COR-L47 (cell line): ENCODE results near the gene MYH7B.

Experiments used
- DNase-seq: peaks from one replicate; lab custom pipeline; 2025; lab: John Stamatoyannopoulos, UW

MYH7B gene

GRCh38 chr20:34945315-34946077 lies 10.2 kb upstream of the MYH7B start:
- no peak for DNase-seq

GRCh38 chr20:34946661-34947060 lies 9.0 kb upstream of the MYH7B start:
- DNase-seq = no peak

DNA sequence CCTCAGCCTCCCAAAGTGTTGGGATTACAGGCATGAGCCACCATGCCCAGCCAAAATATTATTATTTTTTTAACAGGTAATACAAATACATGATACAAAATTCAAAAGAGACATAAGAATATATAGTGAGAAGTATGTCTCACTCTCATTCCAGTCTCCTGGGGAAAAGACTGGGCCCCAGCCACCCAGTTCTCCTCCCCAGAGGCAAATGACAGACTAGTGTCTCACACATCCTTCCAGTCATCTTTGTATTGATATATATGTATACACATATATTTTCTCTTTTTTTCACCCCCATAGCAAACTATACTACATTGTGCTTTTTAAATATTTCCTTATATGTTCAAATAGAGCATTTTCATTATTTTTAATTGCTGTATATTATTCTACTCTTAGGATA lies 8.3 kb upstream of the MYH7B start:
- no peak for DNase-seq

- DNase-seq = no peak
These were observed 7.6 kb upstream of the MYH7B start for GRCh38 chr20:34948030-34948429.

DNA sequence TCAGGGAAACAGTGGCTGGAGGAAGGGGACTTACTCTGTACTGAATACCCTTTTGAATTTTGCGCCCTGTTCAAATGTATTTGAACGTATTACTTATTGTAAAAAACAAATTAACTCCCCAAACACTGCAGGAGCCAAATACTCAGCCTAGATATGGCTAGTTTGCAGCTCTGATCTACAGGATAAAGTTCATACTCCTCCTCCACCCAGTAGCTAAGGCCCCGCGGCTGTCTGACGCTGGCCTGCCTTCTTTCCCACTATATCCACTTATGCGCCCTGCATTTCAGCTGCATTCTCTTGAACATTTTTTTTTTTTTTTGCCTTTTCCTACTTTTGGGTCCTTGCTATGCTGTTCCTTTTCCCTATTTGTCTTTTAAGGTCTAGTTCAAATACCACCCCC lies 6.5 kb upstream of the MYH7B start:
- DNase-seq = no peak

DNA sequence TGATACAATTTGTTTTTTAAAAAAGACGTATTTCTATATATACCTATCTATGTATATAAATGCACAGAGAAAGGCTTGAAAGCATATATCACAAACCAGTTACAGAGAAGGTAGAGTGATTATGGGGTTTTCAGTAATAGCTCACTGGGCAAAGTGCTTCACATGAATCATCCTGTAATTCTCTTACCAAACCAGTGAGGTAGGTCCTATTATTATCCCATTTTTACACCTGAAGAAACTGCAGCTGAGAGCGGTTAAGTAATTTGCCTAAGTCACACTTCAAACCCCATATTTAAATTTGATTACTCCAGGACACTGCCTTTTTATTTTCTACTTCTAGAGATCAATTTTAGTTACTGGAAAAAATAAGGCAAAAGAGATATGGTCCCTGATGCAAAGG lies 4.4 kb upstream of the MYH7B start:
- no peak for DNase-seq

GRCh38 chr20:34951652-34952051 lies 4.0 kb upstream of the MYH7B start:
- peak; percentile 71 for DNase-seq

DNA sequence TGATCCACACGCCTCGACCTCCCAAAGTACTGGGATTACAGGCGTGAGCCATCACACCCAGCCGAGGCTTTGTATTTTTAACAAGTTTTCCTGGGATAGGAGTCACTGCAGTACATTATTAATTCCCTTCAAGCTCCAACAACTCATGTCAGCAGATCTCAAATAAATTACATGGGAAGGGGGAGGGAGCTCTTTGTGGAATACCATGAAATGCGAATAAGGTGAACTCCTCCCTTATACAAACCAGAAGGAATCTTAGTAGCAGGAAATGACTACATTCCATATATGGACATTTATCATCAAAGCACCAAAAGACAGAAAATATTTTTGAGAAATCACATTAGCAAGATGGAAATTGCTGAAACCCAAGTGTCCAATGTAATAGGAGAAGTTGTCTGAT lies 3.0 kb upstream of the MYH7B start:
- no peak for DNase-seq

DNA sequence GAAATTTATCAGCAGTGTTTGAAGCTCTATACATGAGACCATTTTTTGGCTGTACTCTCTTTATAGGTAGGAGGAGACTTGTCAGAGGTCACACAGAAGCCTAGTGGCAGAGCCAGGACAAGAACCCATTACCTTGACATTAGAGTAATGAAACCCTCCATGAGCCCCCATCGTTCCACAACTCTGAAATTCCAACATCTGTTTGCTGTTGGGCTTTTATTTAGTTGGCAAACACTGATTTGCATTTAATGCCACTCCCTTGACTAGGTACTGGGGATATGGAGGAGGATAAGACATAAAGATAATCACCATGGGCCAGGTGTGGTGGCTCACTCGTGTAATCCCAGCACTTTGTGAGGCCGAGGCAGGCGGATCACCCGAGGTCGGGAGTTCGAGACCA lies 1.7 kb upstream of the MYH7B start:
- no peak for DNase-seq

GRCh38 chr20:34954904-34955230 lies 801 bp upstream of the MYH7B start:
- DNase-seq = peak; percentile 43

DNA sequence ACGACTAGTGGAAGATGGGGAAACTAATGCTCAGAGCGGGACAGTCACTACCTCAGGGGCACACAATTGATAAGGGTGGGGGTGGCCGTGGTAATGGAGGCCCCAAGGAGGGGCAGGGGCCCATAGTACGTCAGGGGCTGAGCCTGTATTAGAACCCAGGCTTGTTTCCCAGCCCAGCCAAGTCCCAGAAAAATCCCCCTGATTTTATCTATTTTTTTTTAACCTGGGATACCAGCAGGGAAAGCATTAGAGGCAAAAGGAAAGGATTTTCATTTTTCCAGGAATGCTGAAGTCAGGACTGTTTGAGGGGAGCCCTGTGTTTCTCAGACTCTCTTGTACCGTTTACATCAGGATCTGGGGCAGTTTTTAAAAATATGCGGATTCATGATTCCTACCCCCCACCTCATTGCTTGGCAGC lies 382 bp downstream of the MYH7B start:
- no peak for DNase-seq

- no peak for DNase-seq
These were observed 1.2 kb downstream of the MYH7B start for GRCh38 chr20:34956751-34957472.

DNA sequence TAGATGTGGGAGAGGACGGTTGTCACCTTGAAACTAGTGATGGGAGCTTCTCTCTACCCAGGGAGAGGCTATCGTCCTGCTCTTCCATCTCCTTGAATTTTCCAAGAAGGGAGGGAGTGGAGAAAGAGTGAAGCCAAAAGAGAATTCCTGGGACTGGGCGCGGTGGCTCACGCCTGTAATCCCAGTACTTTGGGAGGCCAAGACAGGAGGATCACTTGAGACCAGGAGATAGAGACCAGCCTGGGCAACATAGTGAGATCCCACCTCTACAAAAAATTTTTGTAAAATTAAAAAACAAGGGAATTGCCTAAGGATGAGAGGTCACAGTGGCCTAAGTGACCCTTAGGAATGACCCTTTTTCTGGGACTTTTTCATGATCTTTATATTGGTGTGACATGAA lies 8.8 kb downstream of the MYH7B start:
- no peak for DNase-seq

DNA sequence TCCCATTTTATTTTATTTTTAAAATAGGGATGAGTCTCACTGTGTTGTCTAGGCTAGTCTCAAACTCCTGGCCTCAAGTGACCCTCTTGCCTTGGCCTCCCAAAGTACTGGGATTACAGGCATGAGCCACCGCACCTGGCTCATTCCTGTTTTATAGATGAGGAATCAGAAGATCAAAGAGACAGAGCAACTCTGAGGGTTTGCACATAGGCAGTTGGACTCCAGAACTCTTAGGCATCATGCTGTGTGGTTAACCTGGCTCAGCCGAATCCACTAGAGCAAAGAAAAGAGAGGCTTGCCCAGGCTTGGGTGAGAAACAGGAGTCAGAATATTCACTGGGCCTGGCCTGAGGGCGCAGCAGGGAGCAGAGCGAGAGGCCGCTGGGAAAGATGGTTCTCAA lies 9.4 kb downstream of the MYH7B start:
- no peak for DNase-seq

DNA sequence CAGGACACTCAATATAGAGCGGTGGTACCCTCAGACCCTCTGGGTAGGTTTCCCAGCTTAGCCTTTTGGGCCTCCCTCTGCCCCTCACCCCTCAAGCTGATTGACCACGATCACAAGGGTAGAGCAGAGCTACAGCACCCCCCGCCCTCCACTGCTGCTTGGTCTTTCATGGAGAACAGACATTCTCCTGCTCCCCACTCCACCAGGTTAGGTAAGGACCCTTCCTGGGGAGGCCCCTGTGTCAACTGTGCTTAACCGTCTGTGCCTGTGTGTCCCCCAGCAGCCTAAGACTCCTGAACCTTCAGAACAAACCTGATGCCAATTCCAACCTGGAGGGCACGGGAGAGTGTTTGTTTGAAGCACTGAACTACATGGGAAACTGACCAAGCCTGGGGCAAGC lies 11.8 kb downstream of the MYH7B start:
- no peak for DNase-seq

DNA sequence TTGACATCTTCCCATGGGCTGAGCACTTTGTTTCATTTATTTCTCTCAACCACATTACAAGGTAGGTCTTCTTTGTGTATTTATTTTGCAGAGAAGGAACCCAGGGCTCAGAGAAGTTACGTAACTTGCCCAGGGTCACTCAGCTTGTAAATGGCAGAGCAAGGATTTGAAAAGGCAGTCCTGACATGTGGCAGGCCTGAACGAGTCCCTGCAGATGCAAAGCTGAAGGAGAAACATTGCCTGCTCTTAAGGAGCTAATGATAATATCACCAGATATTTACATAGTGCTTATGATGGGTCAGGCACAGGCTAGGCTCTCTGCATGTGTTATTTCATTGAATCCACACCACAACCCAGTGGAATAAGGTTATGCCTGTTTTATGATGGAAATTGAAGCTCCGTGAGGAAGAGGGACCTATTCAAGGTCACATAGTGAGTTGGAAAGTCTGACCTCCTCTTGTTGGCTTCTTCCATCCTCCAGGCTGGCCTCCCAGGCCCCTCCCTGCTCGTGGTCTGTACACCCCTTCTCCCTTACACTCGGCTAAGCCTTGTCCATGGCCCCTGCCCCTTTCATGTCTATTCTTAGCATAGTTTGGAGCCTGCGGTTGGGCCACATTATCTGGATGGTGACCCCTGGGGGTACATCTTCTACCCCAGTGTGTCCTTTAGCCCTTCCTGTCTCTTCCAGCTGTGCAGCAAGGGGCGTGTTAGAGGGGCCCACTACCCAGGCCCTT lies 12.5 kb downstream of the MYH7B start:
- no peak for DNase-seq

DNA sequence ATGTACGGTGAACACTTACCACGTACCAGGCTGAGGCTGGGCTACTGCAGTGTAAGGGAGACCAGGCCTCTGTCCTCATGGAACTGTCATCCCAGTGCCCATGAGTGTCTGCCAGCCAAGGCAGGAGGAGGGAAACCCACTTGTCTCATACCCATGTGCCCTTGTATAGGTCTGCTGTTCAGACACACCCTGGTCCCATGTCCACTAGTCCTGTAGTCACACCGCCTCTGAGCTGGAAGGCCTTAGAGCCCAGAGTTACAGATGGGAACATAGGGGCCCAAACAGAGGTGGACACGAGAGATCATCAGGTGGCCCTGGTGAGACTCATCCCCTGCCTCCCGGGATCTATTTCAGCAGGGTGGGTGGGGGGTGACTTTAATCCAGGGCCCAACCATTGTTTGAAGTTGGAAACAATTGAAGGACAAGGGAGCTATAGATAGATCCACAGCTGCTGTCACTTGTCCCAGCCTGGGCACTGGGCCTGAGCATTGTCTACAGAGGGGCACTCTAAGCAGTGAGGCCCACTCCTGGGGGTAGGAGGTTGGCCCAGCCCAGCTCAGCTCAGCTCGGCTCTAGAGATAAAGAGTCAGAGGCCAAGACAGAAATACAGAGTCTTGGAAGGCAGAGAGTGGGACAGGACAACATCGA lies 14.6 kb downstream of the MYH7B start:
- DNase-seq = no peak

DNA sequence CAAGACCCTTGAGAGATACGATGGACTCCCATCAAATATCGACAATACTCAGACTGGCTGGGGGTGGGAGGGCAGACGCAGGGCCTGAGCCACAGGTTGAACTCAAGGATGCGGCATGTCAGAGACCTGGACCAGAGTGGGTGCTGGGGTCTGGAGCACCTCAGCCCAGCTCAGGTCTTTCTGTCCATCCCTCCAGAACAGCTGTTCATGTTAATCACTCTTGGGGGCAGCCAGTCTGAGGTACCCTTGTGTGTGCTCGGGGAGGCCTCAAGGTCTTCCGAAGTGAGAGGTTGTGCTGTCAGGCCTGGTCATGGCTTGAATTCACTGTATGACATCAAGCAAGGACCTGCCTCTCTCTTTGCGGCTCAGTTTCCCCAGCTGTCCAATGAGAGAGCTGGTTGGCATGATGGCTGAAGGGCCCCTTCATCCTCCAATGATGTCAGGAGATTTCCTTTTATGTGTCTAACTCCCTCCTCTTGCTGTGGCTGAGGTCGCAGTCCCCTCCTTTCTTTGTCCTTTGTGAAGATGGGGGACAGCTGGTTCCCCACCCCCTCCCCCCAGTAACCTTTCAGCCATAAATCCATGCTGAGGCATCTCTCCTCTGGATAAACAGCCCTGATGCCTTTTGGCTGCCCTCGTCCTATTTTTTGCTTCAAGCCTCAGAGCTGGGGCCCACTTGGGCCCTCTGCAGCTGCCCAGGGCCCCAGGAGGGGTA lies 15.3 kb downstream of the MYH7B start:
- no peak for DNase-seq

DNA sequence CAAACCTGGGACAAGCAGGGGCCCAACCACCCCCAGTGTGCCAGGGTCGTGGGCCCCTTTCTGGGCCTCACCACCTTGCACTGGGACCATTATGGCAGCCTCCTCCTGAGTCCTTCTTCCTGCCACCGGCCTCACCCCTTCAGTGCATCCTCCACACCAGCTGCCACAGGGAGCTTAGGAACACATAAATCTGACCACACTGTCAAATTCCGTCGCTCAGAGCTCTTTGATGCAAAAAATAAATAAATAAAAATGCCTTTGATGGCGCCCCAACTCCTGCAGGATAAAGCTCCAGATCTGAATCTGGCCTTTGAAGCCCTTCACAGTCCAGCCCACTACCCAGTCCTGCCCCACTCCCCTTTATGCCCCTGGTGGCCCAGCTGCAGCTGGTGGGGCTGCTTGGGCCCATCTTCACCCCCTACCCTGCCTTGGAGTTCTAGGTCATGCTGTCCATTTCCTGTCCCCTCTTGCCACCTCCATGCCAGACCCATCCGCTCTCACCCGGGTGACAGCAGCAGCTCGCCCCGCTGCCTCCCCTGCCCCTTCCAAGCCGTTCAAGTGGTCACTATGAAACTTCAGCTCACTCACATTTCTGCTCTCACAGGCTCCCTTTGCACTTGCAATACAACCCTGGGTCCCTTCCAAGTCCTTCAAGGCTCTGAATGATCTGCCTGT lies 16.0 kb downstream of the MYH7B start:
- DNase-seq = no peak

GRCh38 chr20:34974246-34974645 lies 18.6 kb downstream of the MYH7B start:
- DNase-seq = no peak

DNA sequence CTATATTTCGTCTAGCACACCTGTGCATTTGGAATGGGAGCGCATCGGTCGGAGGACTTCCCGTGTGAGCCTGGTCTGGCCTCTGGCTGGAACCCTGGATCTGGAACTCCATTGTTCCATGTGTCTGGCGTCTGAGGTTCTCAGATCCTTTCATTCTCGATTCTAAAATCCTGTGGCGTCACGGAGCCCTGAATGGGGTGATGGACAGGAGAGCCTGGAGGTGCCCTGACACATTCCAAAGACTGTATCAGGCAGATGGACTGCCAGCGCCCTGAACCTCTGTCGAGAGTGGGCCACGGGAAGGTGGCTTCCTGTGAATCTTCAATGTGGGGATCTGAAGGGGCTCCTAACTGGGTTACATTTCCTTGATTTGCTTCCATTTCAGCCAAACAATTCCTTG lies 20.6 kb downstream of the MYH7B start:
- no peak for DNase-seq
